OCI-LY7 (cell line): ENCODE measurements around the gene SERINC5. TPM values are rescaled to one million over a fixed set of nuclear protein-coding genes. Genes with fewer than 3 reads are reported as not detected.

Source experiments
- BruUV-seq: library from RNA; stranded (reverse); fragments of 400-500 nt; replicated peaks from 2 replicates; lab custom pipeline; 2021; lab: Mats Ljungman, UMichigan
- CTCF ChIA-PET: fragments of 300-600 bp; sonication (Branson Sonifier 250); formaldehyde crosslinking; loops from one replicate; lab custom pipeline; 2022; ENCODE audit warnings: antibody characterized with exemption; ENCODE audit not compliant: unreplicated experiment; lab: Charles Lee
- POLR2A ChIA-PET: fragments of 300-600 bp; sonication (Branson Sonifier 250); formaldehyde crosslinking; loops from one replicate; lab custom pipeline; 2022; ENCODE audit warnings: antibody characterized with exemption; lab: Charles Lee
- DNase-seq: peaks from one replicate; pipeline ENCODE4 v3.0.0-alpha.2; 2015; ENCODE audit warnings: low spot score
- H2AFZ ChIP-seq: fragments of 200-600 bp; sonication (generic), shearing (Covaris generic); 2 replicates; pipeline ENCODE4 v1.6.1; 2014; ENCODE audit warnings: mild to moderate bottlenecking, antibody characterized with exemption, low read length, moderate library complexity
- H3K27ac ChIP-seq: fragments of 200-600 bp; sonication (generic); 2 replicates; pipeline ENCODE4 v1.5.1; 2014; ENCODE audit warnings: mixed run types, low read depth, mild to moderate bottlenecking, moderate library complexity, low read length, inconsistent platforms; ENCODE audit not compliant: poor library complexity, severe bottlenecking
- H3K36me3 ChIP-seq: fragments of 200-600 bp; sonication (generic); 2 replicates; pipeline ENCODE4 v1.6.1; 2014; ENCODE audit warnings: mild to moderate bottlenecking, antibody characterized with exemption, low read length, moderate library complexity, mixed read lengths; ENCODE audit not compliant: insufficient read depth
- H3K4me1 ChIP-seq: fragments of 200-600 bp; sonication (generic); 2 replicates; pipeline ENCODE4 v1.5.1; 2014; ENCODE audit warnings: mild to moderate bottlenecking, low read length; ENCODE audit not compliant: insufficient read depth, poor library complexity, severe bottlenecking
- H3K4me2 ChIP-seq: fragments of 200-600 bp; sonication (generic); 2 replicates; pipeline ENCODE4 v1.6.1; 2014; ENCODE audit warnings: mild to moderate bottlenecking, low read length
- H3K4me3 ChIP-seq: fragments of 200-600 bp; sonication (generic); 2 replicates; pipeline ENCODE4 v1.5.1; 2014; ENCODE audit warnings: mild to moderate bottlenecking, low read depth, low read length; ENCODE audit not compliant: poor library complexity, severe bottlenecking
- H3K79me2 ChIP-seq: fragments of 200-600 bp; sonication (generic); 2 replicates; pipeline ENCODE4 v1.6.1; 2016; ENCODE audit warnings: low read depth, mild to moderate bottlenecking, low read length, moderate library complexity, mixed read lengths; ENCODE audit not compliant: insufficient read depth
- H3K9me2 ChIP-seq: fragments of 200-600 bp; sonication (generic); 2 replicates; pipeline ENCODE4 v1.6.1; 2016; ENCODE audit warnings: mild to moderate bottlenecking, low read length, mixed read lengths; ENCODE audit not compliant: insufficient read depth
- H3K9me3 ChIP-seq: fragments of 200-600 bp; sonication (generic); 2 replicates; pipeline ENCODE4 v1.6.1; 2014; ENCODE audit warnings: mild to moderate bottlenecking, mixed run types, low read length, mixed read lengths
- H4K20me1 ChIP-seq: fragments of 200-600 bp; sonication (generic); 2 replicates; pipeline ENCODE4 v1.6.1; 2014; ENCODE audit warnings: mild to moderate bottlenecking, antibody characterized with exemption, low read length, moderate library complexity, mixed read lengths; ENCODE audit not compliant: insufficient read depth
- EZH2phosphoT487 ChIP-seq: fragments of 200-600 bp; sonication (generic); IDR thresholded peaks from 2 replicates; pipeline ENCODE4 v1.6.1; 2018; ENCODE audit warnings: low read depth, borderline replicate concordance, mild to moderate bottlenecking, mixed run types, antibody characterized with exemption, low read length, moderate library complexity, mixed read lengths
- intact Hi-C: fragments of 100-400 bp; cut with micrococcal nuclease; formaldehyde crosslinking; loops from one replicate; pipeline ENCODE4 v1.10.0; 2022; ENCODE audit not compliant: unreplicated experiment
- total RNA-seq, 2 experiments: library from RNA; depleted of rRNA in 1 of 2; stranded (reverse); fragments of >200 nt in 1 of 2; shearing (Covaris generic) in 1 of 2; gene quantifications; 2 replicates each; pipeline ENCODE4 v1.2.3, GENCODE V29; 2014 to 2022
- TF ChIP-seq, protein P1 (sequence below): fragments of 200-600 bp; sonication (generic); conservative IDR thresholded peaks from 2 replicates; pipeline ENCODE4 v1.5.1; 2014; ENCODE audit warnings: mild to moderate bottlenecking, antibody characterized with exemption, low read length, moderate library complexity, mixed read lengths

The SERINC5 gene
- total RNA-seq, 2 experiments from 2014 or later = 31.2 to 87.9 TPM

DNA sequence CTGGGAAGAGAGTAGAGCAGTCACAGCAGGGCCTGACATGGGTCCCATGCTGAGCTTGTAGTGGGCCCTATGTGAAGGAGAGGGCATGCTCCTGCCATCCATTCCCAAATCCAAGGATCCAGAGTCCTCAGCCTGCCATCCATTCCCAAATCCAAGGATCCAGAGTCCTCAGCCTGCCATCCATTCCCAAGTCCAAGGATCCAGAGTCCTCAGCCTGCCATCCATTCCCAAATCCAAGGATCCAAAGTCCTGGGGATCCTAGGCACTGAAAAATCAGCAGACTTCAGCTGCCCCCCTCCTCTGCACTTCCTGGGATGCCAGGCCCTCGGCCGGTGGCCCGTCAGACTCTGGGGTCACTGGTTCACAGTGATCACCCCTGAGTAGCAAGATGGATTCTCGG, 187.1 kb downstream of the SERINC5 start:
- no peak overlapping the region for H2AFZ ChIP-seq
- no peaks in the 10 kb centered on the region for H3K79me2 ChIP-seq
- no peaks in the 10 kb centered on the region for H3K36me3 ChIP-seq
- no peaks in the 10 kb centered on the region for H3K9me3 ChIP-seq
- BruUV-seq = no TSS peak
- no peak overlapping the region for H3K27ac ChIP-seq
- no peaks in the 10 kb centered on the region for H4K20me1 ChIP-seq
- no peaks in the 10 kb centered on the region for H3K9me2 ChIP-seq
- intact Hi-C loops = no loop called here
- peaks cover 22% of the 10 kb centered on the region for H3K4me1 ChIP-seq
- ChIA-PET CTCF (no interaction called here), POLR2A (no interaction called here)
- H3K4me2 ChIP-seq = no peak overlapping the region
- H3K4me3 ChIP-seq = no peak overlapping the region
- TF ChIP-seq EZH2phosphoT487 = no peak
- DNase-seq = no peak

DNA sequence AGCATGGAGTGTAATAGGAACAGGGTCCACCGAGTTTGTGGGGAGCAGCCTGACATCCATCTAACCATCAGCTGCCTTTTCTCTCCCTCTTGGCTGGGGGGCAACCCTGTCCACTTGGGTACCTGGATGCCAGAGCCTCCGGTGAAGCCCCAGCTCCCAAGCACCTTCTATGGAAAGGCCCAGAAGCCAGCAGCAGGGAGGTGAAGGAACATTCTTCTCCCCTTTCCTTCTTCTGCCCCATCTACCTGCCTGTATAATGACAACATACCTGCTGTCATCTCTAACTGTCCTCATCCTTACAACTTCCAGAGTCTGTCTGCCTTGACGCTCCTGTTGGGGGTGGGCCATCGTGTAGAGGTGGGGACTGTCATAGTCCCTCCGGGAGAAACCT, 187.6 kb downstream of the SERINC5 start:
- Histone ChIP-seq H3K79me2 (no peaks in the 10 kb centered on the region), H3K4me3 (no peak overlapping the region), H3K9me3 (no peaks in the 10 kb centered on the region), H3K9me2 (no peaks in the 10 kb centered on the region), H3K36me3 (no peaks in the 10 kb centered on the region), H4K20me1 (no peaks in the 10 kb centered on the region), H3K4me1 (peaks cover 22% of the 10 kb centered on the region), H2AFZ (no peak overlapping the region), H3K27ac (no peak overlapping the region), H3K4me2 (no peak overlapping the region)
- intact Hi-C loops = no loop called here
- no peak for DNase-seq
- POLR2A ChIA-PET = no interaction called here
- CTCF ChIA-PET = no interaction called here
- no peak for TF ChIP-seq EZH2phosphoT487
- TF ChIP-seq, protein P1, sequence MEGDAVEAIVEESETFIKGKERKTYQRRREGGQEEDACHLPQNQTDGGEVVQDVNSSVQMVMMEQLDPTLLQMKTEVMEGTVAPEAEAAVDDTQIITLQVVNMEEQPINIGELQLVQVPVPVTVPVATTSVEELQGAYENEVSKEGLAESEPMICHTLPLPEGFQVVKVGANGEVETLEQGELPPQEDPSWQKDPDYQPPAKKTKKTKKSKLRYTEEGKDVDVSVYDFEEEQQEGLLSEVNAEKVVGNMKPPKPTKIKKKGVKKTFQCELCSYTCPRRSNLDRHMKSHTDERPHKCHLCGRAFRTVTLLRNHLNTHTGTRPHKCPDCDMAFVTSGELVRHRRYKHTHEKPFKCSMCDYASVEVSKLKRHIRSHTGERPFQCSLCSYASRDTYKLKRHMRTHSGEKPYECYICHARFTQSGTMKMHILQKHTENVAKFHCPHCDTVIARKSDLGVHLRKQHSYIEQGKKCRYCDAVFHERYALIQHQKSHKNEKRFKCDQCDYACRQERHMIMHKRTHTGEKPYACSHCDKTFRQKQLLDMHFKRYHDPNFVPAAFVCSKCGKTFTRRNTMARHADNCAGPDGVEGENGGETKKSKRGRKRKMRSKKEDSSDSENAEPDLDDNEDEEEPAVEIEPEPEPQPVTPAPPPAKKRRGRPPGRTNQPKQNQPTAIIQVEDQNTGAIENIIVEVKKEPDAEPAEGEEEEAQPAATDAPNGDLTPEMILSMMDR = no peak
- BruUV-seq = no TSS peak

DNA sequence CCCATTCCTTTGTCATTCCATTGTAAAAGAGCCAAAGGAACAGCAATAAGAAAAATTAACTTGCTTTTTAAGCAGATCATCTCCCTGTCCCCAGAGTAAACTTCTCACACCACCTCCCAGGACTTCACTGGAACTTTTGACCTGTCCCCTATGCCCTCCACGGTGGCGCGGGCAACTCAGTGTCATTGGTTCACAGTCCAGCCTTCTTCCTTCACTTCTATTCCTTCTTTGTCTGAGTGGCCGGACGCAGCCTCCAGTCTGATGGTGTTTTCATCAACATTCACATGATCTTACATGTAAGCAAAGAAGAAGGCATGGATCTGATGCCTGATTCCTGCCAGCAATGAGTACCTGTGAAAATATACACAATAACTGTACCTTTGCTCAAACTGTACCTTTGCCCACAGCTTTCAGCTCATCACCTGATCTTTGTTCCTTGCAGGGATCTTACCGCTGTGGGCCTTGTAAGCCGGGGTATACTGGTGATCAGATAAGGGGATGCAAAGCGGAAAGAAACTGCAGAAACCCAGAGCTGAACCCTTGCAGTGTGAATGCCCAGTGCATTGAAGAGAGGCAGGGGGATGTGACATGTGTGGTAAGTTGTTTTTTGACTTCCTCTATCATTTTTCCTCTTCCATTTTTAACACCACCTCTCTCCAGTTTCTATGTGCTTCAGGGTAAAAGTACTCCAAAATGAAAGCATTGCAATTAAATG, 188.2 kb downstream of the SERINC5 start:
- Histone ChIP-seq H3K4me2 (no peak overlapping the region), H3K9me2 (no peaks in the 10 kb centered on the region), H2AFZ (no peak overlapping the region), H3K36me3 (no peaks in the 10 kb centered on the region), H3K4me3 (no peak overlapping the region), H3K9me3 (no peaks in the 10 kb centered on the region), H3K79me2 (no peaks in the 10 kb centered on the region), H4K20me1 (no peaks in the 10 kb centered on the region), H3K4me1 (peaks cover 22% of the 10 kb centered on the region), H3K27ac (no peak overlapping the region)
- intact Hi-C loops = no loop called here
- DNase-seq = no peak
- CTCF ChIA-PET = no interaction called here
- no TSS peak for BruUV-seq
- POLR2A ChIA-PET = no interaction called here
- TF ChIP-seq EZH2phosphoT487 = no peak
- TF ChIP-seq, protein P1 = no peak
